Common myeloid progenitor, CD34-positive (primary cell): ENCODE results near the gene ERC2.

Source experiments
- CTCF ChIA-PET: fragments of 350-600 bp; sonication (Branson Sonifier 250); formaldehyde crosslinking; loops from one replicate; lab custom pipeline; 2021; ENCODE audit warnings: antibody characterized with exemption; lab: Charles Lee
- POLR2A ChIA-PET: fragments of 350-600 bp; sonication (Branson Sonifier 250); formaldehyde crosslinking; loops from one replicate; lab custom pipeline; 2021; ENCODE audit warnings: antibody characterized with exemption; lab: Charles Lee
- DNase-seq, 3 donors: peaks; one replicate each; pipeline versions ENCODE4 v3.0.0 to v3.0.0-alpha.2; 2013
- H3K27ac ChIP-seq, 2 experiments: 1 replicate in 1 of 2; 2 replicates in 1 of 2; pipeline ENCODE4 v1.7.0; 2013; ENCODE audit warnings: inconsistent platforms in 2 of 2, low read length in 2 of 2, mild to moderate bottlenecking in 2 of 2, low read depth in 1 of 2, moderate library complexity in 1 of 2; ENCODE audit not compliant: severe bottlenecking in 2 of 2, insufficient read depth in 1 of 2, poor library complexity in 1 of 2
- H3K27me3 ChIP-seq, 5 experiments: replicated peaks in 2 of 5; 1 replicate in 3 of 5; 2 replicates in 2 of 5; pipeline versions ENCODE4 v1.6.1 to v1.7.0; 2013; ENCODE audit warnings: low read length in 4 of 5, mild to moderate bottlenecking in 2 of 5, moderate library complexity in 2 of 5, inconsistent platforms in 1 of 5; ENCODE audit not compliant: insufficient read depth in 5 of 5, control insufficient read depth in 4 of 5
- H3K36me3 ChIP-seq, 4 experiments: 1 replicate in 2 of 4; 2 replicates in 2 of 4; pipeline versions ENCODE4 v1.6.1 to v1.7.0; 2013; ENCODE audit warnings: low read length in 3 of 4, control low read depth in 1 of 4, mild to moderate bottlenecking in 1 of 4; ENCODE audit not compliant: control insufficient read depth in 4 of 4, insufficient read depth in 4 of 4
- H3K4me1 ChIP-seq, 4 experiments: 1 replicate in 3 of 4; 2 replicates in 1 of 4; pipeline versions ENCODE4 v1.6.1 to v1.7.1; 2013; ENCODE audit warnings: low read length in 3 of 4, mild to moderate bottlenecking in 3 of 4, control low read depth in 1 of 4, inconsistent platforms in 1 of 4, moderate library complexity in 1 of 4; ENCODE audit not compliant: control insufficient read depth in 4 of 4, insufficient read depth in 4 of 4; ENCODE audit errors: control extremely low read depth in 1 of 4
- H3K4me3 ChIP-seq, 7 experiments: 1 replicate in 4 of 7; 2 replicates in 3 of 7; pipeline versions ENCODE4 v1.5.1 to v1.7.0; 2013; ENCODE audit warnings: mild to moderate bottlenecking in 7 of 7, low read length in 6 of 7, moderate library complexity in 6 of 7, inconsistent platforms in 2 of 7, low read depth in 2 of 7, control low read depth in 1 of 7; ENCODE audit not compliant: insufficient read depth in 4 of 7, control insufficient read depth in 1 of 7; ENCODE audit errors: extremely low read depth in 1 of 7
- H3K9me3 ChIP-seq, 5 experiments: 1 replicate in 4 of 5; 2 replicates in 1 of 5; pipeline versions ENCODE4 v1.6.1 to v1.7.1; 2013; ENCODE audit warnings: low read length in 4 of 5, mild to moderate bottlenecking in 2 of 5, inconsistent platforms in 1 of 5, low read depth in 1 of 5, moderate library complexity in 1 of 5; ENCODE audit not compliant: control insufficient read depth in 4 of 5, insufficient read depth in 2 of 5; ENCODE audit errors: control extremely low read depth in 1 of 5
- WGBS: methylation state at CpG from one replicate; pipeline ENCODE4 v1.1.5; 2013; ENCODE audit not compliant: insufficient coverage; 5-methylcytosine and 5-hydroxymethylcytosine counted together

ERC2 gene

GRCh38 chr3:55501905-55502304 is 966.4 kb downstream of the ERC2 start:
- no peak for DNase-seq
- no peaks in the 10 kb centered on the region for H3K36me3 ChIP-seq
- ChIA-PET CTCF (no interaction called here), POLR2A (interaction anchor here (0.7 kb wide), 1 partner anchor 9 kb away, joined by 3 read pairs; no protein-coding TSS in a partner anchor)
- H3K27me3 ChIP-seq = peaks cover 0 to 9% (median 6%) of the 10 kb centered on the region in 5 experiments
- no peak overlapping the region for H3K27ac ChIP-seq
- WGBS = 90% methylated on average over 1 of the region's 3 CpGs
- H3K4me3 ChIP-seq = no peak overlapping the region
- no peaks in the 10 kb centered on the region for H3K9me3 ChIP-seq
- no peaks in the 10 kb centered on the region for H3K4me1 ChIP-seq

GRCh38 chr3:55500555-55501330 is 967.5 kb downstream of the ERC2 start:
- ChIA-PET POLR2A (no interaction called here), CTCF (interaction anchor here (0.7 kb wide), 1 partner anchor 10 kb away, joined by 3 read pairs; no protein-coding TSS in a partner anchor)
- H3K27ac ChIP-seq = no peak overlapping the region
- H3K27me3 ChIP-seq = peaks cover 0 to 10% (median 6%) of the 10 kb centered on the region in 5 experiments
- no peaks in the 10 kb centered on the region for H3K36me3 ChIP-seq
- no peak overlapping the region for H3K4me3 ChIP-seq
- no peak for DNase-seq
- H3K4me1 ChIP-seq = no peaks in the 10 kb centered on the region
- WGBS = 67% methylated on average over 3 of the region's 5 CpGs
- no peaks in the 10 kb centered on the region for H3K9me3 ChIP-seq

GRCh38 chr3:55498520-55498919 is 969.7 kb downstream of the ERC2 start:
- ChIA-PET CTCF (no interaction called here), POLR2A (no interaction called here)
- H3K4me1 ChIP-seq = no peaks in the 10 kb centered on the region
- H3K36me3 ChIP-seq = no peaks in the 10 kb centered on the region
- DNase-seq = no peak
- H3K4me3 ChIP-seq = no peak overlapping the region
- WGBS = 100% methylated on average over 2 of the region's 4 CpGs
- no peak overlapping the region for H3K27ac ChIP-seq
- peaks cover 0 to 13% (median 9%) of the 10 kb centered on the region in 5 experiments for H3K27me3 ChIP-seq
- no peaks in the 10 kb centered on the region for H3K9me3 ChIP-seq

- no peak for DNase-seq
- Histone ChIP-seq H3K27me3 (peaks cover 0 to 25% (median 16%) of the 10 kb centered on the region in 5 experiments), H3K36me3 (no peaks in the 10 kb centered on the region), H3K4me1 (no peaks in the 10 kb centered on the region), H3K4me3 (no peak overlapping the region), H3K27ac (no peak overlapping the region), H3K9me3 (no peaks in the 10 kb centered on the region)
- CTCF ChIA-PET = no interaction called here
- POLR2A ChIA-PET = no interaction called here
These were observed 971.0 kb downstream of the ERC2 start for GRCh38 chr3:55497250-55497649.

GRCh38 chr3:55494976-55495375 is 973.3 kb downstream of the ERC2 start:
- POLR2A ChIA-PET = no interaction called here
- WGBS = 100% methylated on average over 1 of the region's 2 CpGs

GRCh38 chr3:55492976-55493375 is 975.3 kb downstream of the ERC2 start:
- no peak overlapping the region for H3K27ac ChIP-seq
- peaks cover 3 to 62% (median 37%) of the 10 kb centered on the region in 5 experiments for H3K27me3 ChIP-seq
- no peaks in the 10 kb centered on the region for H3K36me3 ChIP-seq
- H3K9me3 ChIP-seq = no peaks in the 10 kb centered on the region
- CTCF ChIA-PET = interaction anchor here (0.7 to 1.4 kb wide), 2 partner anchors 21 to 758 kb away, joined by 3 to 4 read pairs; no protein-coding TSS in a partner anchor
- DNase-seq = no peak
- H3K4me1 ChIP-seq = peaks cover 0 to 17% (median 7%) of the 10 kb centered on the region in 4 experiments
- H3K4me3 ChIP-seq = no peak overlapping the region
- POLR2A ChIA-PET = no interaction called here
- WGBS = 90% methylated on average over 5 of the region's 5 CpGs

More at GRCh38 chr3:55494976-55495375, 973.3 kb downstream of the ERC2 start:
- Histone ChIP-seq H3K9me3 (no peaks in the 10 kb centered on the region), H3K27me3 (peaks cover 3 to 46% (median 28%) of the 10 kb centered on the region in 5 experiments), H3K27ac (no peak overlapping the region), H3K36me3 (no peaks in the 10 kb centered on the region), H3K4me1 (peaks cover 0 to 2% (median 0%) of the 10 kb centered on the region in 4 experiments), H3K4me3 (no peak overlapping the region)
- no peak for DNase-seq
- CTCF ChIA-PET = no interaction called here

GRCh38 chr3:55491296-55491816 is 976.9 kb downstream of the ERC2 start:
- Histone ChIP-seq H3K27ac (no peak overlapping the region), H3K36me3 (no peaks in the 10 kb centered on the region), H3K9me3 (no peaks in the 10 kb centered on the region), H3K4me3 (no peak overlapping the region), H3K4me1 (peaks cover 0 to 33% (median 19%) of the 10 kb centered on the region in 4 experiments), H3K27me3 (peaks cover 3 to 76% (median 39%) of the 10 kb centered on the region in 5 experiments)
- WGBS = 81% methylated on average over 6 of the region's 7 CpGs
- DNase-seq = no peak
- ChIA-PET POLR2A (no interaction called here), CTCF (no interaction called here)
